GM12878 (cell line): ENCODE results near the gene SNED1. TPM values are rescaled to one million over a fixed set of nuclear protein-coding genes. Genes with fewer than 3 reads are reported as not detected.

Experiments used
- ATAC-seq: fragments of 200-7000 bp; cut with Tn5 transposase; 3 replicates; pipeline ENCODE4 v1.9.1; 2020; ENCODE audit warnings: mild to moderate bottlenecking, moderate library complexity
- BruUV-seq: library from RNA; stranded (reverse); fragments of 400-500 nt; replicated peaks from 2 replicates; lab custom pipeline; 2021; lab: Mats Ljungman, UMichigan
- CTCF ChIA-PET: fragments of 300-600 bp; sonication (Branson Sonifier 250); formaldehyde crosslinking; extraction: SDS; loops from one replicate; lab custom pipeline; 2021; ENCODE audit warnings: inconsistent platforms; lab: Yijun Ruan, JAX
- POLR2A ChIA-PET: fragments of 350-600 bp; formaldehyde crosslinking; extraction: SDS; loops from one replicate; lab custom pipeline; 2021; ENCODE audit warnings: inconsistent platforms; lab: Charles Lee
- RAD21 ChIA-PET: fragments of 300-600 bp; sonication (Branson Sonifier 250); formaldehyde crosslinking; loops from one replicate; lab custom pipeline; 2023; ENCODE audit warnings: antibody characterized with exemption; ENCODE audit not compliant: unreplicated experiment; lab: Charles Lee
- SMC1A ChIA-PET: fragments of 300-600 bp; sonication (Branson Sonifier 250); formaldehyde crosslinking; loops from one replicate; lab custom pipeline; 2023; ENCODE audit not compliant: unreplicated experiment, uncharacterized antibody; lab: Charles Lee
- DNase-seq: peaks from one replicate; pipeline ENCODE4 v3.0.0-alpha.2; 2011; ENCODE audit warnings: low read depth, low spot score
- FAIRE-seq: peaks from 3 replicates; lab custom pipeline; 2011; peaks lifted over from hg19 to GRCh38; lab: Jason Lieb, UNC
- H2AFZ ChIP-seq: 2 replicates; pipeline ENCODE4 v1.6.0; 2011; ENCODE audit warnings: low read depth, low read length, control low read depth; ENCODE audit not compliant: control insufficient read depth
- H3K27ac ChIP-seq: 2 replicates; pipeline ENCODE4 v1.5.1; 2011; ENCODE audit warnings: control low read depth; ENCODE audit not compliant: control insufficient read depth, insufficient read depth
- H3K27me3 ChIP-seq, 2 experiments: replicated peaks in 1 of 2; 2 replicates each; pipeline versions ENCODE4 v1.6.0 to v1.6.1; 2011; ENCODE audit warnings: low read length in 1 of 2; ENCODE audit not compliant: control insufficient read depth in 2 of 2, insufficient read depth in 2 of 2
- H3K36me3 ChIP-seq, 2 experiments: 2 replicates each; pipeline ENCODE4 v1.5.1; 2011; ENCODE audit warnings: low read length in 1 of 2; ENCODE audit not compliant: control insufficient read depth in 2 of 2, insufficient read depth in 2 of 2
- H3K4me1 ChIP-seq: 2 replicates; pipeline ENCODE4 v1.6.1; 2011; ENCODE audit warnings: mild to moderate bottlenecking, low read length, moderate library complexity, mixed read lengths; ENCODE audit not compliant: control insufficient read depth, insufficient read depth
- H3K4me2 ChIP-seq: 2 replicates; pipeline ENCODE4 v1.6.0; 2011; ENCODE audit warnings: control low read depth; ENCODE audit not compliant: control insufficient read depth, insufficient read depth
- H3K4me3 ChIP-seq: fragments of 200-600 bp; sonication (generic); 2 replicates; pipeline ENCODE4 v1.5.1; 2016
- H3K79me2 ChIP-seq: 2 replicates; pipeline ENCODE4 v1.6.0; 2011; ENCODE audit warnings: low read length; ENCODE audit not compliant: control insufficient read depth, insufficient read depth
- H3K9ac ChIP-seq: 2 replicates; pipeline ENCODE4 v1.8.0; 2011; ENCODE audit warnings: low read length, control low read depth, mixed read lengths; ENCODE audit not compliant: control insufficient read depth, insufficient read depth
- H3K9me3 ChIP-seq: replicated peaks from 3 replicates; pipeline ENCODE4 v1.5.1; 2011; ENCODE audit warnings: mild to moderate bottlenecking, low read length; ENCODE audit not compliant: control insufficient read depth, insufficient read depth
- H4K20me1 ChIP-seq: 2 replicates; pipeline ENCODE4 v1.6.0; 2011; ENCODE audit not compliant: control insufficient read depth, insufficient read depth
- ETV6 ChIP-seq, 2 experiments: fragments of 450-650 bp in 1 of 2; IDR thresholded peaks in 1 of 2; conservative IDR thresholded peaks in 1 of 2; 2 replicates each; pipeline ENCODE4 v1.6.1; 2014; ENCODE audit warnings: antibody characterized with exemption in 1 of 2, borderline replicate concordance in 1 of 2, low read depth in 1 of 2, mild to moderate bottlenecking in 1 of 2, moderate library complexity in 1 of 2
- GATAD2B ChIP-seq: fragments of 450-650 bp; conservative IDR thresholded peaks from 2 replicates; pipeline ENCODE4 v1.6.1; 2017; ENCODE audit warnings: low read depth, mild to moderate bottlenecking, moderate library complexity
- JUND ChIP-seq: IDR thresholded peaks from 2 replicates; pipeline ENCODE4 v1.6.1; 2012; ENCODE audit warnings: low read depth, mild to moderate bottlenecking, low read length, improper control_type of control experiment, moderate library complexity
- NBN ChIP-seq: fragments of 450-650 bp; IDR thresholded peaks from 2 replicates; pipeline ENCODE4 v1.6.1; 2016
- PBX3 ChIP-seq: IDR thresholded peaks from 2 replicates; pipeline ENCODE4 v1.6.1; 2011; ENCODE audit warnings: mild to moderate bottlenecking, low read depth, low read length, moderate library complexity; ENCODE audit not compliant: insufficient replicate concordance
- PML ChIP-seq: IDR thresholded peaks from 2 replicates; pipeline ENCODE4 v1.6.1; 2012; ENCODE audit warnings: low read length, inconsistent platforms
- RBBP5 ChIP-seq: fragments of 200-600 bp; sonication (generic); conservative IDR thresholded peaks from 2 replicates; pipeline ENCODE4 v1.6.1; 2016
- USF2 ChIP-seq: IDR thresholded peaks from 2 replicates; pipeline ENCODE4 v1.6.1; 2011; ENCODE audit warnings: low read depth, low read length, improper control_type of control experiment, borderline replicate concordance
- ZNF274 ChIP-seq: IDR thresholded peaks from one replicate; pipeline ENCODE4 v1.8.0; 2011; ENCODE audit not compliant: insufficient read length, insufficient read depth
- WGBS: methylation state at CpG from one replicate; pipeline ENCODE4 v1.1.6; 2016; ENCODE audit warnings: low lambda C conversion rate; ENCODE audit not compliant: insufficient replicate concordance, insufficient coverage; ENCODE audit errors: missing lambda C conversion rate; 5-methylcytosine and 5-hydroxymethylcytosine counted together
- in situ Hi-C: fragments of 300-500 bp; cut with MboI; formaldehyde crosslinking; loops from 9 replicates; pipeline ENCODE4 v1.14.3; 2018; ENCODE audit warnings: mixed read lengths
- intact Hi-C: fragments of 100-400 bp; cut with micrococcal nuclease; formaldehyde crosslinking; loops from one replicate; pipeline ENCODE4 v1.14.2; 2022; ENCODE audit not compliant: unreplicated experiment
- polyA plus RNA-seq, 11 experiments: library from polyadenylated mRNA; depleted of rRNA in 4 of 11; unstranded in 6 of 11; stranded (reverse) in 5 of 11; fragments of >200 nt; fragmentation: Nextera tagmentation in 4 of 11; fragmentation: Illumina TruSeq in 1 of 11; extraction: Ambion mirVana in 4 of 11; extraction: Trizol in 1 of 11; gene quantifications; 1 replicate in 1 of 11; 2 replicates in 10 of 11; pipeline versions ENCODE4 v1.2.1 to v1.2.3, GENCODE V29; 2011 to 2016; ENCODE audit warnings: inconsistent platforms in 2 of 11, missing spikeins in 2 of 11, low read depth in 1 of 11
- total RNA-seq, 4 experiments: library from RNA; depleted of rRNA in 3 of 4; stranded (reverse); fragments of >200 nt in 3 of 4; fragmentation: Illumina TruSeq in 1 of 4; extraction: Trizol in 1 of 4; gene quantifications; 2 replicates each; pipeline versions ENCODE4 v1.2.1 to v1.2.3, GENCODE V29; 2013 to 2021

Gene SNED1
- total and polyA plus RNA-seq, 10 of the 15 experiments (the other 5 are each of a cell fraction or from before 2014, with no cell fraction given) = 0.05 to 8.4 (median 3.0) TPM

GRCh38 chr2:241029599-241030332 lies 31.3 kb downstream of the SNED1 start:
- H3K27me3 ChIP-seq = no peaks in the 10 kb centered on the region; a peak in 1 of 4 replicates
- BruUV-seq = no TSS peak
- ATAC-seq (no peak), DNase-seq (no peak), FAIRE-seq (no peak)
- H3K79me2 ChIP-seq = no peaks in the 10 kb centered on the region
- no peak overlapping the region for H3K9ac ChIP-seq
- in situ Hi-C loops = no loop called here
- RAD21 ChIA-PET = no interaction called here
- TF ChIP-seq ETV6 (conservative IDR thresholded peaks at IDR 0.05 in 1 of 2, IDR thresholded peaks at IDR 0.05 in 1 of 2; ENCODE audit: borderline replicate concordance in 1 of 2, low read depth in 1 of 2) (no peak), PBX3 (no peak), GATAD2B (no peak), ZNF274 (no peak), JUND (no peak), NBN (no peak), PML (no peak), USF2 (no peak), RBBP5 (no peak)
- no peaks in the 10 kb centered on the region for H4K20me1 ChIP-seq
- no peaks in the 10 kb centered on the region for H3K36me3 ChIP-seq
- CTCF ChIA-PET = no interaction called here
- H3K27ac ChIP-seq = no peak overlapping the region
- peaks cover 7% of the 10 kb centered on the region; the same call in 2 of the 3 replicates for H3K9me3 ChIP-seq
- SMC1A ChIA-PET = interaction anchor here (0.7 kb wide), 1 partner anchor 189 kb away, joined by 3 read pairs; no protein-coding TSS in a partner anchor
- H2AFZ ChIP-seq = no peak overlapping the region
- intact Hi-C loops = no loop called here
- POLR2A ChIA-PET = no interaction called here
- 63% methylated on average over 16 of the region's 17 CpGs for WGBS
- H3K4me3 ChIP-seq = no peak overlapping the region
- H3K4me2 ChIP-seq = no peak overlapping the region
- H3K4me1 ChIP-seq = peaks cover 8% of the 10 kb centered on the region
